Mesenchymal stem cell (in vitro differentiated cells and primary cell): ENCODE results near the gene AZGP1.
"Not testable (repeated sequence)": the region's sequence is repeated elsewhere in the genome, so short reads cannot be mapped to it uniquely, and the experiment has no call there.

Experiments
- DNase-seq: peaks from one replicate; pipeline ENCODE4 v3.0.0-alpha.2; 2013
- H2AFZ ChIP-seq: one replicate; pipeline ENCODE4 v1.6.1; 2013; ENCODE audit warnings: low read depth, mild to moderate bottlenecking, control low read depth, inconsistent platforms, low read length, moderate library complexity
- H2AK5ac ChIP-seq: 2 replicates; pipeline ENCODE4 v1.6.1; 2013; ENCODE audit warnings: low read length, moderate library complexity, mild to moderate bottlenecking, inconsistent platforms; ENCODE audit not compliant: severe bottlenecking
- H2BK120ac ChIP-seq: one replicate; pipeline ENCODE4 v1.6.1; 2013; ENCODE audit warnings: low read depth, mild to moderate bottlenecking, inconsistent platforms, low read length, moderate library complexity
- H2BK12ac ChIP-seq, 2 experiments: one replicate each; pipeline ENCODE4 v1.6.1; 2013; ENCODE audit warnings: inconsistent platforms in 2 of 2, low read length in 2 of 2, mild to moderate bottlenecking in 2 of 2, moderate library complexity in 2 of 2, control low read depth in 1 of 2
- H2BK15ac ChIP-seq: one replicate; pipeline ENCODE4 v1.6.1; 2013; ENCODE audit warnings: mild to moderate bottlenecking, low read depth, inconsistent platforms; ENCODE audit not compliant: poor library complexity, severe bottlenecking
- H2BK5ac ChIP-seq: 2 replicates; pipeline ENCODE4 v1.6.1; 2013; ENCODE audit warnings: low read depth, mild to moderate bottlenecking, low read length, control low read depth, inconsistent platforms; ENCODE audit not compliant: poor library complexity, severe bottlenecking
- H3K14ac ChIP-seq, 2 experiments: one replicate each; pipeline ENCODE4 v1.6.1; 2013; ENCODE audit warnings: inconsistent platforms in 2 of 2, low read length in 2 of 2, control low read depth in 1 of 2, mild to moderate bottlenecking in 1 of 2, moderate library complexity in 1 of 2
- H3K18ac ChIP-seq, 2 experiments: one replicate each; pipeline ENCODE4 v1.6.1; 2013; ENCODE audit warnings: inconsistent platforms in 2 of 2, low read length in 2 of 2, control low read depth in 1 of 2, low read depth in 1 of 2, mild to moderate bottlenecking in 1 of 2
- H3K23ac ChIP-seq, 2 experiments: one replicate each; pipeline ENCODE4 v1.6.1; 2013; ENCODE audit warnings: inconsistent platforms in 2 of 2, low read length in 2 of 2, mild to moderate bottlenecking in 2 of 2, moderate library complexity in 2 of 2, control low read depth in 1 of 2
- H3K27ac ChIP-seq: 2 replicates; pipeline ENCODE4 v1.5.1; 2013; ENCODE audit warnings: mild to moderate bottlenecking, moderate library complexity, low read length, control low read depth, inconsistent platforms; ENCODE audit not compliant: poor library complexity, severe bottlenecking
- H3K27me3 ChIP-seq, 2 experiments: 2 replicates each; pipeline versions ENCODE4 v1.6.1 to v1.7.0; 2013; ENCODE audit warnings: low read length in 2 of 2, mild to moderate bottlenecking in 2 of 2, moderate library complexity in 2 of 2, control low read depth in 1 of 2, inconsistent platforms in 1 of 2; ENCODE audit not compliant: control insufficient read depth in 1 of 2, insufficient read depth in 1 of 2
- H3K36me3 ChIP-seq, 2 experiments: 2 replicates each; pipeline versions ENCODE4 v1.6.1 to v1.7.0; 2013; ENCODE audit warnings: low read length in 2 of 2, control low read depth in 1 of 2, inconsistent platforms in 1 of 2, low read depth in 1 of 2, mild to moderate bottlenecking in 1 of 2; ENCODE audit not compliant: insufficient read depth in 2 of 2, control insufficient read depth in 1 of 2
- H3K4ac ChIP-seq, 2 experiments: one replicate each; pipeline ENCODE4 v1.6.1; 2013; ENCODE audit warnings: inconsistent platforms in 2 of 2, low read length in 2 of 2, mild to moderate bottlenecking in 2 of 2, moderate library complexity in 2 of 2, control low read depth in 1 of 2, low read depth in 1 of 2
- H3K4me1 ChIP-seq: 2 replicates; pipeline ENCODE4 v1.6.1; 2013; ENCODE audit warnings: low read depth, low read length, control low read depth; ENCODE audit not compliant: control insufficient read depth, insufficient read depth
- H3K4me2 ChIP-seq: 2 replicates; pipeline ENCODE4 v1.6.1; 2013; ENCODE audit warnings: low read length, mild to moderate bottlenecking, inconsistent platforms; ENCODE audit not compliant: poor library complexity, severe bottlenecking
- H3K4me3 ChIP-seq, 2 experiments: 2 replicates each; pipeline versions ENCODE4 v1.5.1 to v1.7.0; 2013; ENCODE audit warnings: low read length in 2 of 2, mild to moderate bottlenecking in 2 of 2, control low read depth in 1 of 2, low read depth in 1 of 2; ENCODE audit not compliant: insufficient read depth in 1 of 2
- H3K79me1 ChIP-seq: replicated peaks from 2 replicates; pipeline ENCODE4 v1.6.1; 2013; ENCODE audit warnings: mild to moderate bottlenecking, control low read depth, low read length, inconsistent platforms; ENCODE audit not compliant: poor library complexity, severe bottlenecking
- H3K9ac ChIP-seq: 2 replicates; pipeline ENCODE4 v1.7.0; 2013; ENCODE audit warnings: mild to moderate bottlenecking, low read length, moderate library complexity
- H3K9me3 ChIP-seq: 2 replicates; pipeline ENCODE4 v1.7.0; 2013; ENCODE audit warnings: mild to moderate bottlenecking, low read length; ENCODE audit not compliant: control insufficient read depth
- H4K8ac ChIP-seq: one replicate; pipeline ENCODE4 v1.6.1; 2013; ENCODE audit warnings: inconsistent platforms, mild to moderate bottlenecking, low read length, moderate library complexity
- H4K91ac ChIP-seq: one replicate; pipeline ENCODE4 v1.6.1; 2013; ENCODE audit warnings: mild to moderate bottlenecking, low read length, inconsistent platforms
- WGBS: methylation state at CpG from one replicate; pipeline ENCODE4 v1.1.7; 2013; ENCODE audit warnings: mixed read lengths; 5-methylcytosine and 5-hydroxymethylcytosine counted together

The AZGP1 gene

DNA sequence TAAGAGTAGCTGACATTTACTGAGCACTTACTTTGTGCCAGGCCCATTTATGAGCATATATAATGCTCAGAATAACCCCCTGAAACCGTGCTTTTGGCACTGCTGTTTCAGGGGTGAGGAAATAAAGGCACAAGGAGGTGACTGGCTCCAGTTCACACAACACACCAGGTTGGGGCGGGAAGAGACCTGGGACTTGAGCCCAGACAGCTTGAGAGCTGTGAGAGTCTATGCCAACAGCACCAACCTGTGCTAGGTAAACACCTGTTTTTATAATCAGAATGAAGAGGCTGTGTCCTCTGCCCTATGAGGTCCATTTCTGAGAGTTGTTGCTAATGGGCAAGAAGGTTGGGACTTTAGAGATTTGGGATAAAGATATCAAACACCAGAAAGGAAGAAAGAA, 8.8 kb upstream of the AZGP1 start:
- H3K79me1 ChIP-seq = no peaks in the 10 kb centered on the region
- H4K91ac ChIP-seq = no peak overlapping the region
- no peaks in the 10 kb centered on the region for H3K36me3 ChIP-seq
- H3K23ac ChIP-seq = no peak overlapping the region
- H3K4me1 ChIP-seq = no peaks in the 10 kb centered on the region
- H3K14ac ChIP-seq = no peak overlapping the region
- no peak overlapping the region for H2BK5ac ChIP-seq
- no peak overlapping the region for H4K8ac ChIP-seq
- no peak overlapping the region for H3K27ac ChIP-seq
- H2BK15ac ChIP-seq = no peak overlapping the region
- H3K4ac ChIP-seq = no peak overlapping the region
- H3K9ac ChIP-seq = no peak overlapping the region
- H3K18ac ChIP-seq = no peak overlapping the region
- no peak overlapping the region for H2AK5ac ChIP-seq
- DNase-seq = no peak
- H3K4me2 ChIP-seq = no peak overlapping the region
- no peak overlapping the region for H2BK12ac ChIP-seq
- H3K4me3 ChIP-seq = no peak overlapping the region
- WGBS = 62% methylated on average over 2 of the region's 2 CpGs
- no peak overlapping the region for H2BK120ac ChIP-seq
- peaks cover 5% of the 10 kb centered on the region for H3K9me3 ChIP-seq
- H2AFZ ChIP-seq = no peak overlapping the region
- peaks cover 10 to 38% of the 10 kb centered on the region in 2 experiments for H3K27me3 ChIP-seq

DNA sequence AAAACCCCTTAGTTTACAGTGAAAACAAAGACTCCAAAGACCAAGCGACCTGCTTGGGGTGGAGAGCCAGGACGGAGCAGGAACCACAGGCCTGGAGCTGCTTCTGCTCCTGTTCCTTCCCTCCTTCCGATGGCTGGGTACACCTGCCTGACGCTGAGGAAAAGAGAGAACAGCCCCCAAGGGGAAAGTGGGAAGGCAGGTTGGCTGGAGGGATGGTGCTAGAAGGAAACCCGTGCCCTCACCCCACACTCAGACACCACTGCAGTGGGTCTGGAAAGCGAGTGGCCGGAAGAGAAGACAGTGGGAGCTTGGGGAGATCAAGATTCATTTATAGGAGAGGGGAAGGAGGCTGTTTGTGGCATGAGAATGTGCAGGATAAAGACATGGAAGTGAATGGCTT, 5.2 kb upstream of the AZGP1 start:
- not testable (repeated sequence) for H3K27ac ChIP-seq, H2AK5ac ChIP-seq, H3K4ac ChIP-seq, H2BK12ac ChIP-seq, H3K36me3 ChIP-seq, H3K4me2 ChIP-seq, H3K23ac ChIP-seq, DNase-seq, H3K4me3 ChIP-seq, H3K14ac ChIP-seq, H4K8ac ChIP-seq, H3K18ac ChIP-seq, H2AFZ ChIP-seq, H2BK120ac ChIP-seq, H3K9me3 ChIP-seq, H4K91ac ChIP-seq, H2BK15ac ChIP-seq, H3K79me1 ChIP-seq, H3K9ac ChIP-seq, H2BK5ac ChIP-seq, H3K4me1 ChIP-seq
- WGBS = 72% methylated on average over 6 of the region's 7 CpGs
- peaks cover 6 to 32% of the 10 kb centered on the region in 2 experiments for H3K27me3 ChIP-seq

DNA sequence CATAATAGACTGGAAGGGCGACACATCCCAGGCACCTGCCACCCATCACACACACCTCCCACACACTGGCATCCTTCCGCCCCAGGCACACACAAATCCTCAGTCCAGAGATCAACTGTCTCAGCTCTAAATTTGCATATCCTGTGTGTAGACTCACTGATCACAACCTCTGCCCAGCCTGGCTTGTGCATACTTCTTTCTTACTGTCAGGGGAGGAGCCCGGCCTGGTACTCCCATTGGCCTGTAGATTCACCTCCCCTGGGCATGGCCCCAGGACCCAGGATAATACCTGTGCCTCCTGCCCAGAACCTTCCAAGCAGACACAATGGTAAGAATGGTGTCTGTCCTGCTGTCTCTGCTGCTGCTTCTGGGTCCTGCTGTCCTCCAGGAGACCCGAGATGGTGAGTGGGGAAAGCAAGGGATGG, 4.6 kb upstream of the AZGP1 start:
- H3K9me3 ChIP-seq, H3K4me2 ChIP-seq, DNase-seq, H2BK12ac ChIP-seq, H3K14ac ChIP-seq, H4K91ac ChIP-seq, H2BK120ac ChIP-seq, H3K4me1 ChIP-seq, H3K18ac ChIP-seq, H2BK15ac ChIP-seq, H3K23ac ChIP-seq, H3K4ac ChIP-seq, H2AK5ac ChIP-seq, H4K8ac ChIP-seq, H2AFZ ChIP-seq, H3K9ac ChIP-seq, H3K79me1 ChIP-seq, H3K4me3 ChIP-seq, H3K36me3 ChIP-seq, H2BK5ac ChIP-seq, H3K27ac ChIP-seq: not testable (repeated sequence)
- peaks cover 11 to 32% of the 10 kb centered on the region in 2 experiments for H3K27me3 ChIP-seq
- WGBS = 65% methylated on average over 4 of the region's 4 CpGs

DNA sequence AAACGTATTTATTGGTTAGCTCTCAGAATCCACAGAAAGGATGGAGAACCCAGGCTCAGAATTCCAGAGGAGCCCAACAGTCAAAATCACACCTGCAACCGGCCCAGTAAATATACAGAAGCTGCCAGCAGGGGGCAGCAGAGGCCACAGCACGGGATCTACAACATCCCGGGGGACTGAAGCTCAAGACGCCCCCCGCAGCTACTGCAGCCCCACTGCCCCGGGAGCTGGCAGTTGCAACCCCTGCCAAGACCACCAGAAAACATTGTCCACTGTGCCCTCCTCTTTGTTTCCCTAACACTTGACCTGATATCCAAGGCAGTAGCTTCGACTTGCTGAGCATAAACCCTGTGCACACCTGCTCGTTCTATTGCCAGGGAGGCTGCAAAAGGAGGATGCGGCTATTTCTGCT, 4.0 kb upstream of the AZGP1 start:
- WGBS = 19% methylated on average over 9 of the region's 10 CpGs
- H3K9me3 ChIP-seq = not testable (repeated sequence)

More for the DNA sequence above, 4.0 kb upstream of the AZGP1 start:
- H2BK15ac ChIP-seq, H3K27ac ChIP-seq, H2BK5ac ChIP-seq, H2BK12ac ChIP-seq, H3K18ac ChIP-seq, H2AK5ac ChIP-seq, H3K4me2 ChIP-seq, H2AFZ ChIP-seq, H3K4me1 ChIP-seq, H4K91ac ChIP-seq, H4K8ac ChIP-seq, H3K23ac ChIP-seq, H3K4ac ChIP-seq, H3K79me1 ChIP-seq, H3K14ac ChIP-seq, H2BK120ac ChIP-seq, H3K9ac ChIP-seq, H3K4me3 ChIP-seq, H3K36me3 ChIP-seq: not testable (repeated sequence)
- peaks cover 11 to 26% of the 10 kb centered on the region in 2 experiments for H3K27me3 ChIP-seq
- DNase-seq = peak; percentile 14
